Esophagus muscularis mucosa (tissue), 3 donors: ENCODE measurements around the gene EVC.

ENCODE experiments used
- POLR2AphosphoS5 ChIP-seq, 2 donors: sonication (generic); formaldehyde crosslinking; IDR thresholded peaks; one replicate each; pipeline ENCODE4 v1.6.1; 2017; ENCODE audit warnings: antibody characterized with exemption in 2 of 2
- TF ChIP-seq, protein P1 (sequence below), 3 experiments: fragments of 200-600 bp in 2 of 3; fragments of 450-650 bp in 1 of 3; sonication (generic) in 2 of 3; IDR thresholded peaks; one replicate each; pipeline ENCODE4 v1.5.1; 2017 to 2019; ENCODE audit warnings: antibody characterized with exemption in 3 of 3, mild to moderate bottlenecking in 2 of 3, moderate library complexity in 1 of 3

DNA sequence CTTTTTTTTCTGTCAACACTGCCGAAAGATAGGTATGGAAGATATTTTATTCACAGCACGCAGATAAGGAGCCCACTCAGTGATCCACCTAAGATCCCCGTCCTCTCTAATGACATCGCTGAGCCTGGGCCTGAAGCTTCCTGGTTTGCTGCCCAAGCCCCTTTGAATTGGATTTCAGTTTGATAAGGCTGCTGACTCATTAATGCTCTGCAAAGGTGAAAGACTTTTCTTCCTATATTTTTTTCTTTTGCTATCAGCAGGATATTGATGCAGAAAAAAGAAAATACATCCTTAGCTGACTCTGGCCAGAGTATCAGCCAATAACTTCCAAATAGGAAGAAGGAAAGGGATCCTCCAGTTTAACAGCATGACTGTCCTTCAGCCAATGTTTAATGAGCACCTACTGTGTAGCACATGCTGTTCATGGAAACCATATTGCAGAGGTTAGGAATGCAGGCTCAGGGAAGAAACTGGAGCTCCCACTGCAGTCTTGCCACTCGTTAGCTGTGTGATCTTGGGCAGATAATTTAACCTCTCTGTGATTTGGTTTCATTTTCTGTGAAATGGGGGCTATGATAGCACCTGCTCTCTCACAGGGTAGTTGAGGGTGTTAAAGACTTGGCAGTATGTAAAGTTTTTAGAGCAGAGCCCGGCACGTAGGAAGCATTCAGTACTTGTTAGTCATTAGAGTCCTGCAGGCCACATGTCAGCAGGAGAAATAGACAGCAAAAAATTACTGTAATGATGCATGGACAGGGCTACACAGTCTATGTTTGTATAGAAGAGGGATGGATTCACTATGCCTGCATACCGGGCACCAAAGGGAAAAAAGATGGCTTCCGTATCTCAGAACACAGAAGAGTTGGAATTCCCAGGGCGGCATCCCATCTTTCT, 39.3 kb downstream of the EVC start:
- TF ChIP-seq, protein P1, sequence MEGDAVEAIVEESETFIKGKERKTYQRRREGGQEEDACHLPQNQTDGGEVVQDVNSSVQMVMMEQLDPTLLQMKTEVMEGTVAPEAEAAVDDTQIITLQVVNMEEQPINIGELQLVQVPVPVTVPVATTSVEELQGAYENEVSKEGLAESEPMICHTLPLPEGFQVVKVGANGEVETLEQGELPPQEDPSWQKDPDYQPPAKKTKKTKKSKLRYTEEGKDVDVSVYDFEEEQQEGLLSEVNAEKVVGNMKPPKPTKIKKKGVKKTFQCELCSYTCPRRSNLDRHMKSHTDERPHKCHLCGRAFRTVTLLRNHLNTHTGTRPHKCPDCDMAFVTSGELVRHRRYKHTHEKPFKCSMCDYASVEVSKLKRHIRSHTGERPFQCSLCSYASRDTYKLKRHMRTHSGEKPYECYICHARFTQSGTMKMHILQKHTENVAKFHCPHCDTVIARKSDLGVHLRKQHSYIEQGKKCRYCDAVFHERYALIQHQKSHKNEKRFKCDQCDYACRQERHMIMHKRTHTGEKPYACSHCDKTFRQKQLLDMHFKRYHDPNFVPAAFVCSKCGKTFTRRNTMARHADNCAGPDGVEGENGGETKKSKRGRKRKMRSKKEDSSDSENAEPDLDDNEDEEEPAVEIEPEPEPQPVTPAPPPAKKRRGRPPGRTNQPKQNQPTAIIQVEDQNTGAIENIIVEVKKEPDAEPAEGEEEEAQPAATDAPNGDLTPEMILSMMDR (IDR thresholded peaks at IDR 0.05), result no peak
- no peak for TF ChIP-seq POLR2AphosphoS5 (IDR thresholded peaks at IDR 0.05)
